ENCODE data around the gene ZFP91. TPM values are rescaled to one million over a fixed set of nuclear protein-coding genes. Genes with fewer than 3 reads are reported as not detected.
"Not testable (repeated sequence)": the region's sequence is repeated elsewhere in the genome, so short reads cannot be mapped to it uniquely, and the experiment has no call there.

ZFP91 gene, protein sequence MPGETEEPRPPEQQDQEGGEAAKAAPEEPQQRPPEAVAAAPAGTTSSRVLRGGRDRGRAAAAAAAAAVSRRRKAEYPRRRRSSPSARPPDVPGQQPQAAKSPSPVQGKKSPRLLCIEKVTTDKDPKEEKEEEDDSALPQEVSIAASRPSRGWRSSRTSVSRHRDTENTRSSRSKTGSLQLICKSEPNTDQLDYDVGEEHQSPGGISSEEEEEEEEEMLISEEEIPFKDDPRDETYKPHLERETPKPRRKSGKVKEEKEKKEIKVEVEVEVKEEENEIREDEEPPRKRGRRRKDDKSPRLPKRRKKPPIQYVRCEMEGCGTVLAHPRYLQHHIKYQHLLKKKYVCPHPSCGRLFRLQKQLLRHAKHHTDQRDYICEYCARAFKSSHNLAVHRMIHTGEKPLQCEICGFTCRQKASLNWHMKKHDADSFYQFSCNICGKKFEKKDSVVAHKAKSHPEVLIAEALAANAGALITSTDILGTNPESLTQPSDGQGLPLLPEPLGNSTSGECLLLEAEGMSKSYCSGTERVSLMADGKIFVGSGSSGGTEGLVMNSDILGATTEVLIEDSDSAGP
- total RNA-seq = 57.7 and 59.3 TPM in 2 replicates

DNA sequence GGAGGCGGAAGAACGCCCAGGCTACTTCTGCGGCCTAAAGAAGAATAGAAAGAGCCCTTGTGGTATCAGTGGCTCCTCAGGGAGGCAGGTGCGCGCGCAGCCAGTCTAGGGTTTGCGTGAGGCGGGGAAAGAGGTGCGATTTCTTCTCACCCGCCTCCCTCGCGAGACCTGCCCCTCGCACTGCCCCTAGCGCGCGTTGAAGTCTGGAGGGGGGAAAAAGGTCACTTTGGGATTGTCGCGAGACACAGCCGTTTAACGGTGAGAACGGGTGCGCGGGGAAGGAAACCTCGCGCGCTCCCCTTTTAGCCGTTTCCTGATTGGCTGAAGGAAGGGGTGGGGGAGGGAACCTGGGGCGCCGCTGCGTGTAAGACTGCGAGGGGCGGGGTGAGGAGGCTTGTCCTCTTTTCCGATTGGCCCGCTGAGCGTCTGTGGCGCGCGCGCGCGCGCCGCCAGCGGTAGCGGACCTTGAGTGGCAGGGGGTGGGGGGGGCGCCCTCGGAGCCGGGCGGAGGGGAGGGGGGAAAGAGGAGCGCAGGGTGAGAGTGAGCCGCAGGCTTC is at the start of gene ZFP91:
Gene ZFP91 (plus strand): TSS at position 429 of the 557 bp plus-strand sequence. CDS start 219 bp downstream, outside the sequence.
- Mint-ChIP-seq H3K4me3 (ENCODE audit: low read depth) (peak within 1 kb of the TSS; percentile 95), H3K4me1 (ENCODE audit: low read depth) (peaks cover 51% of the 10 kb centered on the region), H3K36me3 (ENCODE audit: low read depth) (peaks cover 49% of the 10 kb centered on the region), H3K9me3 (no peaks in the 10 kb centered on the region), H3K27me3 (ENCODE audit: low read depth) (no peaks in the 10 kb centered on the region), H3K27ac (peak within 1 kb of the TSS; percentile 100)
- peak; percentile 90 for DNase-seq (ENCODE audit: low spot score)
- intact Hi-C loops (cut with micrococcal nuclease) = loop anchor here (1.0 to 10.0 kb wide), 15 partner anchors 34 to 1153 kb away; partner anchors contain the start of genes CLP1, FAM111A, FAM111B and PATL1

DNA sequence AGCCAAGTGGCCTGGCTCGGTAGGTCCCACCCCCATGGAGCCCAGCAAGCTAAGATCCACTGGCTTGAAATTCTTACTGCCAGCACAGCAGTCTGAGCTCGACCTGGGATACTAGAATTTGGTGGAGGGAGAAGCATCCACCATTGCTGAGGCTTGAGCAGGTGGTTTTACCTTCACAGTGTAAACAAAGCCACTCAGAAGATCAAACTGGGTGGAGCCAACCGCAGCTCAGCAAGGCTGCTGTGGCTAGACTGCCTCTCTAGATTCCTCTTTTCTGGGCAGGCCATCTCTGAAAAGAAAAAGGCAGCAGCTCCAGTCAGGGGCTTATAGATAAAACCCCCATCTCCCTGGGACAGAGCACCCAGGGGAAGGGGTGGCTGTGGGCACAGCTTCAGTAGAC is 48.6 kb upstream of the ZFP91 start:
- Mint-ChIP-seq H3K27ac (no peak overlapping the region), H3K36me3 (ENCODE audit: low read depth) (peaks cover 85% of the 10 kb centered on the region), H3K4me1 (ENCODE audit: low read depth) (peaks cover 45% of the 10 kb centered on the region), H3K4me3 (ENCODE audit: low read depth) (no peak overlapping the region), H3K9me3 (no peaks in the 10 kb centered on the region), H3K27me3 (ENCODE audit: low read depth) (no peaks in the 10 kb centered on the region)
- DNase-seq (ENCODE audit: low spot score) = peak; percentile 22
- intact Hi-C loops (cut with micrococcal nuclease) = no loop called here

DNA sequence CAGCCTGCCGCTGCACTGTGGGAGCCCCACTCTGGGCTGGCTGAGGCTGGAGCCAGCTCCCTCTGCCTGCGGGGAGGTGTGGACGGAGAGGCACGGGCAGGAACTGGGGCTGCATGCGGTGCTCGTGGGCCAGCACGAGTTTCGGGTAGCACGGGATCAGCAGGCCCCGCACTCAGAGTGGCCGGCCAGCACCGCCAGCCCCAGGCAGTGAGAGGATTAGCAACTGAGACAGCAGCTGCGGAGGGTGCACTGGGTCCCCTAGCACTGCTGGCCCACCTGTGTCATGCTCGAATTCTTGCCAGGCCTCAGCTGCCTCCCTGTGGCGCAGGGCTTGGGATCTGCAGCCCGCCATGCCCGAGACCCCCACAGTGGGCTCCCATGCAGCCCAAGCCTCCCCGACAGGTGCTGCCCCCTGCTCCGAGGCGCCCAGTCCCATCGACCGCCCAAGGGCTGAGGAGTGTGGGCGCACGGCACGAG is 47.0 kb upstream of the ZFP91 start:
- intact Hi-C loops (cut with micrococcal nuclease) = no loop called here
- H3K27me3 Mint-ChIP-seq (ENCODE audit: low read depth) = no peaks in the 10 kb centered on the region
- H3K27ac Mint-ChIP-seq = no peak overlapping the region
- no peaks in the 10 kb centered on the region for H3K9me3 Mint-ChIP-seq
- no peak for DNase-seq (ENCODE audit: low spot score)
- peaks cover 89% of the 10 kb centered on the region for H3K36me3 Mint-ChIP-seq (ENCODE audit: low read depth)
- peaks cover 41% of the 10 kb centered on the region for H3K4me1 Mint-ChIP-seq (ENCODE audit: low read depth)
- H3K4me3 Mint-ChIP-seq (ENCODE audit: low read depth) = no peak overlapping the region

DNA sequence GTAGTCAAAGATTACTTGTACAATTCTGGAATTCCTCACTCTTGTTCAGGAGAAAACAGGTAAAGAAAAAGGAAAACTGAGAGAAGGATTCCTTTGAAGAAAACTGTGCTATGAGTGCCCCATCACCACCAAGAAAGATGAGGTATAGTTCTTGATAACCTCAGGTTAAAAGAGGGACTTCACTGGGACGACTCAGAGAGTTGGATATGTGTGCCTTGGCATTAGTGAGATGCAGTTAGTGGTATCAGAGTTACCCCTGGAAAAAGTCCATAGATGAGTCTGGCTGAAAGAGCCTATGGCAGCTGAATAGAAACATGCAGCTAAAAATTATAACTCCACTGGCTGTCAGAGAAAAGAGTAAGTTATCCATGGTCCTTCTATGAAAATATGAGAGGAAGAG is 32.0 kb upstream of the ZFP91 start:
- Mint-ChIP-seq H3K4me3 (ENCODE audit: low read depth) (no peak overlapping the region), H3K27me3 (ENCODE audit: low read depth) (no peaks in the 10 kb centered on the region), H3K4me1 (ENCODE audit: low read depth) (peaks cover 10% of the 10 kb centered on the region), H3K9me3 (no peaks in the 10 kb centered on the region), H3K36me3 (ENCODE audit: low read depth) (peaks cover 84% of the 10 kb centered on the region), H3K27ac (no peak overlapping the region)
- no peak for DNase-seq (ENCODE audit: low spot score)
- intact Hi-C loops (cut with micrococcal nuclease) = no loop called here

DNA sequence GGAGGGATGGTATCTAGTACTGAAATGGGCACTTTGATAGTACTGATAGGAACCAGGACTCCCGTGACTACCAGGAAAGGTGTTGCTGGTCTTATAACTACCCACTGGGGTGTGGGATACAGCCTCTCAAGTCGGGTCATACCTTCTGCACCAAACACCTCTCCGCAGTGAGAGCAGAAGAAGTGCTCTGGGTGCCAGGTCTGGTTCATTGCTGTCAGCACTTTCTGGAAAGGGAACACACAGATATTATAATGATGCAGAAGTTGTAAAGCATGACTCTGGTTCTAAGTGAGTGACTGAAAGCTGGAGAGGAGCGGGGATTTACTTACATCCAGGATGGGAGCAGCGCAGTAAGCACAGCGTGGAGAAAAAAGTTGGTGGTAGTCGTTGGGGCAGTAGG is 29.2 kb upstream of the ZFP91 start:
- H3K4me3 Mint-ChIP-seq (ENCODE audit: low read depth) = no peak overlapping the region
- peaks cover 92% of the 10 kb centered on the region for H3K36me3 Mint-ChIP-seq (ENCODE audit: low read depth)
- H3K9me3 Mint-ChIP-seq = no peaks in the 10 kb centered on the region
- H3K4me1 Mint-ChIP-seq (ENCODE audit: low read depth) = peaks cover 2% of the 10 kb centered on the region
- intact Hi-C loops (cut with micrococcal nuclease) = no loop called here
- no peak for DNase-seq (ENCODE audit: low spot score)
- H3K27me3 Mint-ChIP-seq (ENCODE audit: low read depth) = no peaks in the 10 kb centered on the region
- H3K27ac Mint-ChIP-seq = no peak overlapping the region

DNA sequence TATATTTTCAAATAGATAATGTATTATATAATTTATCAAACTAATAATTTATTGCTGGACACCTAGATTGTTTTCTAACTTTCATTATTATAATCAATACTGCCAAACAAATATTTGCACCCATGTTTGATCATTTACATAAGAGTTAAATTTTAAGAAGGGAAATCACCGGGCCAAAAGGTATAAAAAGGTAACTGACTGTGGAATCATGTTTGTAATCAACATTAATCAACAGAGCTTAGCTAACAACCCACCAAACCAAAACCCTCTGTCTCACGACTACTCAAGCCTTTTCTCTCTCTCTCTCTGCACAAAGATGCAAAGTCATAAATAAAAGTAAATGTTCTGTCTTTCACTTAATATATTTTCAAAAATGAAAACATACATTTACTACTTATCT is 18.0 kb upstream of the ZFP91 start:
- H3K36me3 Mint-ChIP-seq (ENCODE audit: low read depth) = peaks cover 54% of the 10 kb centered on the region

DNA sequence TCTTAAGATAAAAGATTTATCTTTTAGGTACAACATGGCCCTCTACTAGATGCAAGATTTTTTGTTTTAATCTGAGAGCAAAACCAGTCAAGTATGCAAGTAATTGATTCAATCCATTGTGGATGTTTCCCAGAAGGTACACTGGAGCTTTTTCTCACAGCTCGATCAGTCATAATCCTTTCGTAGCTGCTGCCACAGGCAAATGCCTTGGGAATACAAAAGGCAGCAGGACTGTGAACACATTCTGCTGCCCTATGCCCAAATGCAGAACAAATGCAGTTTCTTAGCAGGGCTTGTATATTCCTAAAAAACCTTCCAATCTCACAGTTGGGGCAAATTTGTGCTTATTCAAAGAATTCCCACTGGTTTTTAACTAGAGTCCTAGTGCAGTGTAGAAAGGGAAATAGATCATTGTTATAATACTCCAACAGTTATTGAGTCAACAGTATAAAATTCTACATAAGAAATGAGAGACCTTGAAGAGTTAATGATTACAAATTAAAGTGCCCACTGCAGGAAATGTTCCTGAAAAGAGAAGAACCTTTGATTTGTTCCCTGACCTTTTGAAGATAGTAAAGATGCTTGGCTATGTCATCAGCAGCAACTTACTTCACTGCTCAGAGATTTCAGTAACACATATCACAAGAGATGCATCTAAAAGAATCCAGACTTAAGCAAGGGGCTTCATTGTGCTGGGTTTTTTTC is 17.3 kb upstream of the ZFP91 start:
- DNase-seq (ENCODE audit: low spot score) = no peak
- intact Hi-C loops (cut with micrococcal nuclease) = no loop called here
- Mint-ChIP-seq H3K27ac (no peak overlapping the region), H3K27me3 (ENCODE audit: low read depth) (no peaks in the 10 kb centered on the region), H3K36me3 (ENCODE audit: low read depth) (peaks cover 52% of the 10 kb centered on the region), H3K4me1 (ENCODE audit: low read depth) (peaks cover 39% of the 10 kb centered on the region), H3K9me3 (no peaks in the 10 kb centered on the region), H3K4me3 (ENCODE audit: low read depth) (no peak overlapping the region)

More for the DNA sequence above, 18.0 kb upstream of the ZFP91 start:
- Mint-ChIP-seq H3K9me3 (no peaks in the 10 kb centered on the region), H3K4me3 (ENCODE audit: low read depth) (no peak overlapping the region), H3K4me1 (ENCODE audit: low read depth) (peaks cover 38% of the 10 kb centered on the region), H3K27me3 (ENCODE audit: low read depth) (no peaks in the 10 kb centered on the region), H3K27ac (no peak overlapping the region)
- intact Hi-C loops (cut with micrococcal nuclease) = no loop called here
- DNase-seq (ENCODE audit: low spot score) = no peak

DNA sequence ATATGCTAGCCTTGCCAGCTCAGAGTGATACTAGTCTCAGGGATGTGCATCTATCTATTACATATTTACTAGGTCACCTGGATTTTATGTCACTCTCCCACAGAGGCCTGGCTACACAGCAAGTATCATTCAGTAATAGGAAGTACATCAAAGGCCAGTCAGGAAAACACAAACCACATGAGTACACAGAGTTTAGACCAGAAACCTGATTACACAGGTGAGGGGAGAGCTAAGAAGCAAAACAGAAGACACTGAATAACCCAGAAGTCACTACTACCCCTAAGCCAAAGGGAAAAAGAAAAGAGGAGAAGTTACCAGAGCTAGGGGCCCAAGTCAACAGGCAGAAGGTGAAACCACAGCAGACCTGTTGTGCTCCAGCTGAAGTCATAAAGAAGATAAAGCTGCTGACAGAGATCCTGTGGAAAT is 16.5 kb upstream of the ZFP91 start:
- Mint-ChIP-seq H3K27ac (peak overlapping the region; percentile 69), H3K27me3 (ENCODE audit: low read depth) (no peaks in the 10 kb centered on the region), H3K4me1 (ENCODE audit: low read depth) (peaks cover 37% of the 10 kb centered on the region), H3K36me3 (ENCODE audit: low read depth) (peaks cover 43% of the 10 kb centered on the region), H3K4me3 (ENCODE audit: low read depth) (no peak overlapping the region), H3K9me3 (no peaks in the 10 kb centered on the region)
- intact Hi-C loops (cut with micrococcal nuclease) = no loop called here
- DNase-seq (ENCODE audit: low spot score) = no peak

DNA sequence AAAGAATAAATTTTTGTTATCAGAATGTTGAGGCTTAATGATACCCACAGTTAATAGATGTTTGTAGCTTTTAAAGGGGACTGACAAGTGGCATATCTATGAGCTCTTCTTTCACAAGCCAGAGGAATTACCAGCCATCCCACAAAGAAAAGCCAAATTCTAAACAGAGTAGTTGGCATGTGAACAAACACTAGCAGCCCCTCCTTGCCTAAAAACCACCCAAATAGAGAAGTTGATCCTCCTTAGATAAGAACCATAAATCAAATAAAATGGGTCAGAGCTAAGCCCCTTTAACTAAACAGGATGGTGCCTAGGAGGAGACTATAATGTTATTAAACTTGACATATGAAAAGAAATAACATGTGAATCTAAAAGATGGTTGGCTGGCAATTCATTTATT is 14.6 kb upstream of the ZFP91 start:
- Mint-ChIP-seq H3K9me3 (no peaks in the 10 kb centered on the region), H3K4me3 (ENCODE audit: low read depth) (no peak overlapping the region), H3K27me3 (ENCODE audit: low read depth) (no peaks in the 10 kb centered on the region), H3K4me1 (ENCODE audit: low read depth) (peaks cover 49% of the 10 kb centered on the region), H3K27ac (no peak overlapping the region), H3K36me3 (ENCODE audit: low read depth) (peaks cover 51% of the 10 kb centered on the region)
- intact Hi-C loops (cut with micrococcal nuclease) = no loop called here
- no peak for DNase-seq (ENCODE audit: low spot score)

DNA sequence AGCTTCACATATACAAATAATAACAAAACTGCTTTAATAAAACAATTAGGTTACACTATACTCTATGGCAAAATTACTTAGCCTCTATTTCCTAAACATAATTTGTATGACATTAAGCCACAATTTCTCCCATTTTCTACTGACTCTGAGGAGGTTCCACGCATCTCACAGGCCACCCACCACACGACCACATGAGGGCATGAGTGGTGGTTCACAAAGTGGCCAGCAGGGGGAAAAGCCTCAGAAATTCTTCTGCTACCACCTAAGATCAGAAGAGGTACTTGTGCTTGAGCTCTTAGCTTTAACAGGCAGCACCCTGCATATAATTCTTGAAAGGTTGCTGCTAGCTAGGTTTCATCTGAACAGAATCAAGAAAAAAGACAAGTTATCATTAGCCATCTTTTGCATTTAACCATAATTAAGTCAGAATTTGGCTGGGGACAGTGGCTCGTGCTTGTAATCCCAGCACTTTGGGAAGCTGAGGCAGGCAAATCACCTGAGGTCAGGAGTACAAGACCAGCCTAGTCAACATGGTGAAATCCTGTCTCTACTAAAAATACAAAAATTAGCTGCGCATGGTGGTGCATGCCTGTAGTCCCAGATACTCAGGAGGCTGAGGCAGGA is 10.9 kb upstream of the ZFP91 start:
- Mint-ChIP-seq H3K36me3 (ENCODE audit: low read depth) (peaks cover 54% of the 10 kb centered on the region), H3K9me3 (no peaks in the 10 kb centered on the region), H3K4me1 (ENCODE audit: low read depth) (peaks cover 46% of the 10 kb centered on the region), H3K4me3 (ENCODE audit: low read depth) (peak overlapping the region; percentile 28), H3K27me3 (ENCODE audit: low read depth) (no peaks in the 10 kb centered on the region), H3K27ac (peak overlapping the region; percentile 74)
- peak; percentile 66 for DNase-seq (ENCODE audit: low spot score)
- intact Hi-C loops (cut with micrococcal nuclease) = loop anchor here (2.0 kb wide), 1 partner anchor 107 kb away; no protein-coding TSS in a partner anchor

DNA sequence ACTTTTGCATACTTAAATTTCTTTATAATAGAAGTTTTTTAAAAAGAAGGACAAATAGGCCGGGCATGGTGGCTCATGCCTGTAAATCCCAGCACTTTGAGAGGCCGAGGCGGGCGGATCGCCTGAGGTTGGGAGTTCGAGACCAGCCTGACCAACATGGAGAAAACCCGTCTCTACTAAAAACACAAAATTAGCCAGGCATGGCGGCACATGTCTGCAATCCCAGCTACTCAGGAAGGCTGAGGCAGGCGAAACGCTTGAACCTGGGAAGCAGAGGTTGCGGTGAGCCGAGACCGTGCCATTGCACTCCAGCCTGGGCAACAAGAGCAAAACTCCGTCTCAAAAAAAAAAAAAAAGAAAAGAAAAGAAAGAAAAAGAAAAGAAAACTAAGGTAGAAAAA is 6.0 kb upstream of the ZFP91 start:
- not testable (repeated sequence) for H3K9me3 Mint-ChIP-seq; DNase-seq (ENCODE audit: low spot score); H3K27me3 Mint-ChIP-seq (ENCODE audit: low read depth)
- peaks cover 55% of the 10 kb centered on the region for H3K36me3 Mint-ChIP-seq (ENCODE audit: low read depth)
- H3K27ac Mint-ChIP-seq = peak overlapping the region; percentile 100
- peaks cover 50% of the 10 kb centered on the region for H3K4me1 Mint-ChIP-seq (ENCODE audit: low read depth)
- intact Hi-C loops (cut with micrococcal nuclease) = loop anchor here (1.0 to 10.0 kb wide), 5 partner anchors 24 to 1038 kb away; partner anchors contain the start of genes SMTNL1 and TIMM10
- peak overlapping the region; percentile 90 for H3K4me3 Mint-ChIP-seq (ENCODE audit: low read depth)
